Sigmoid colon (tissue), 4 donors: Measurements from ENCODE around the gene DIP2C.

ENCODE experiments used
- CTCF ChIP-seq, 4 experiments: fragments of 450-650 bp in 3 of 4; fragments of 200-600 bp in 1 of 4; IDR thresholded peaks; one replicate each; pipeline ENCODE4 v1.5.1; 2016 to 2019; ENCODE audit warnings: antibody characterized with exemption in 4 of 4, mild to moderate bottlenecking in 3 of 4, moderate library complexity in 2 of 4
- EP300 ChIP-seq, 4 donors: sonication (generic); formaldehyde crosslinking; IDR thresholded peaks; one replicate each; pipeline ENCODE4 v1.6.1; 2017; ENCODE audit warnings: antibody characterized with exemption in 4 of 4
- POLR2A ChIP-seq, 2 donors: fragments of 450-650 bp; IDR thresholded peaks; one replicate each; pipeline ENCODE4 v1.6.1; 2016; ENCODE audit warnings: antibody characterized with exemption in 2 of 2, mild to moderate bottlenecking in 2 of 2, moderate library complexity in 2 of 2
- POLR2AphosphoS5 ChIP-seq, 4 donors: sonication (generic); formaldehyde crosslinking; IDR thresholded peaks; one replicate each; pipeline ENCODE4 v1.6.1; 2017; ENCODE audit warnings: antibody characterized with exemption in 4 of 4

GRCh38 chr10:583433-583832 lies 106.0 kb downstream of the DIP2C start:
- no peak for TF ChIP-seq CTCF (IDR thresholded peaks at IDR 0.05)
- no peak for TF ChIP-seq POLR2AphosphoS5 (IDR thresholded peaks at IDR 0.05)
- no peak for TF ChIP-seq EP300 (IDR thresholded peaks at IDR 0.05)
- TF ChIP-seq POLR2A (IDR thresholded peaks at IDR 0.05), result no peak
